ENCODE data around the gene SLC4A4. TPM values are rescaled to one million over a fixed set of nuclear protein-coding genes. Genes with fewer than 3 reads are reported as not detected.

Gene SLC4A4
- polyA plus RNA-seq, 1 donor (not counting 4 experiments of a cell fraction or from before 2014, with no cell fraction given) = 0.29 TPM

DNA sequence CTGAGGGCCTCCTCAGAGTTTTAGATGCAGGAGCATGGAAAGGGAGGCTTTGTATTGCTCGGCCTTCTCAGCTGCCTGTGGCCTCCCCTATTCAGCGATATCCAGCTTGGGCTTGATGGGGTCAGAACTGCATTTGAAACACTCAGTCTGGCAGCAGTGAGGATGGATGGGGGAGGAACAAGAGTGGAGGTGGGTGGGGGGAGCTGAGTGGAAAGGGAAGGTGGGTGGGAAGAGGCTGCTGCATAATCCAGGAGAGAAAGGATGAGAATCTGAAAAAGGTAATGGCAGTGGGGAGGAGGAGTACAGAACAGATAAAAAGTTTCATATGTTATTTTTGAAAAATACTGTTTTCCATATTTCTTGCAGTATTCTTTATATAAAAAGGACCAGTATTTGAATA is 202.7 kb downstream of the SLC4A4 start:
- dilution Hi-C loops (cut with MboI; ENCODE audit: extremely low pct_ligation_motif_present, low sequenced_read_pairs) = no loop called here
- H3K4me2 ChIP-seq (ENCODE audit: control insufficient read depth, extremely low read depth, insufficient read depth, low read depth, low read length) = no peak overlapping the region
- no peaks in the 10 kb centered on the region for H3K4me1 ChIP-seq (ENCODE audit: control insufficient read depth, extremely low read depth, insufficient read depth, low read length)
- H3K27ac ChIP-seq (ENCODE audit: control insufficient read depth, insufficient read depth, low read length) = no peak overlapping the region
- no peaks in the 10 kb centered on the region for H3K79me2 ChIP-seq (ENCODE audit: control insufficient read depth, insufficient read depth, low read length)
- no peaks in the 10 kb centered on the region for H4K20me1 ChIP-seq (ENCODE audit: control insufficient read depth, extremely low read depth, insufficient read depth, low read length)
- no peaks in the 10 kb centered on the region for H3K9me3 ChIP-seq (ENCODE audit: control insufficient read depth, low read depth, low read length)
- FAIRE-seq = no peak
- no peak for TF ChIP-seq EZH2 (IDR thresholded peaks at IDR 0.05; ENCODE audit: low read length)
- TF ChIP-seq, protein P1, sequence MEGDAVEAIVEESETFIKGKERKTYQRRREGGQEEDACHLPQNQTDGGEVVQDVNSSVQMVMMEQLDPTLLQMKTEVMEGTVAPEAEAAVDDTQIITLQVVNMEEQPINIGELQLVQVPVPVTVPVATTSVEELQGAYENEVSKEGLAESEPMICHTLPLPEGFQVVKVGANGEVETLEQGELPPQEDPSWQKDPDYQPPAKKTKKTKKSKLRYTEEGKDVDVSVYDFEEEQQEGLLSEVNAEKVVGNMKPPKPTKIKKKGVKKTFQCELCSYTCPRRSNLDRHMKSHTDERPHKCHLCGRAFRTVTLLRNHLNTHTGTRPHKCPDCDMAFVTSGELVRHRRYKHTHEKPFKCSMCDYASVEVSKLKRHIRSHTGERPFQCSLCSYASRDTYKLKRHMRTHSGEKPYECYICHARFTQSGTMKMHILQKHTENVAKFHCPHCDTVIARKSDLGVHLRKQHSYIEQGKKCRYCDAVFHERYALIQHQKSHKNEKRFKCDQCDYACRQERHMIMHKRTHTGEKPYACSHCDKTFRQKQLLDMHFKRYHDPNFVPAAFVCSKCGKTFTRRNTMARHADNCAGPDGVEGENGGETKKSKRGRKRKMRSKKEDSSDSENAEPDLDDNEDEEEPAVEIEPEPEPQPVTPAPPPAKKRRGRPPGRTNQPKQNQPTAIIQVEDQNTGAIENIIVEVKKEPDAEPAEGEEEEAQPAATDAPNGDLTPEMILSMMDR (optimal IDR thresholded peaks at IDR 0.05 in 1 of 3, IDR thresholded peaks at IDR 0.05 in 1 of 3, conservative IDR thresholded peaks at IDR 0.05 in 1 of 3; ENCODE audit: extremely low read depth in 1 of 3, insufficient read depth in 2 of 3, low read length in 3 of 3) = no peak
- H3K27me3 ChIP-seq (ENCODE audit: control insufficient read depth, extremely low read depth, insufficient read depth, low read length) = no peaks in the 10 kb centered on the region
- no peaks in the 10 kb centered on the region for H3K36me3 ChIP-seq (ENCODE audit: control insufficient read depth in 2 of 2, extremely low read depth in 1 of 2, insufficient read depth in 2 of 2, low read length in 2 of 2)
- no peak overlapping the region for H3K4me3 ChIP-seq (ENCODE audit: control insufficient read depth in 2 of 3, extremely low read depth in 1 of 3, insufficient read depth in 2 of 3, low read depth in 1 of 3, low read length in 3 of 3)
- H3K9ac ChIP-seq (ENCODE audit: control insufficient read depth, extremely low read depth, insufficient read depth, low read length) = no peak overlapping the region
- no peaks in the 10 kb centered on the region for H3K9me1 ChIP-seq (ENCODE audit: control insufficient read depth, extremely low read depth, insufficient read depth, low read length)
- no peak for DNase-seq (ENCODE audit: low read depth, low spot score)
- H2AFZ ChIP-seq (ENCODE audit: control insufficient read depth, low read length) = no peak overlapping the region

DNA sequence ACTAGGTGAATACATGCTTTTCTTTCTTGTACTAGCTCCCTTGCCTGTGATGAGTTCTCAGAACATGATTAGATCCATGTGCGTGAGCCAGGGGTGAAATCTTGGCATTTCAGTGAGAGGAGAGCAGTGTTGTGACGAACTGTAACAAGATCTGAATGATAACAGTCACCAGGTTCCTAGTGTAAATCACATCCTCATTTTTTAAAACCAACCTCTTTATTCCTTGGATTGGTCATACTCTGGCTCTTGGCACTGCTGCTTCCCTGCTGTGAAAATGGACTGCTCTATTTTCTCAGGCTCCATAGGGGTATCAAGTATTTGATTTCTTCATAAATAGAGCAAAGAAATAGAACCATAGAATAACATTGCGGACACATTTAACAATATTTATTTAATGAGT is 206.3 kb downstream of the SLC4A4 start:
- Histone ChIP-seq H3K4me3 (ENCODE audit: control insufficient read depth in 2 of 3, extremely low read depth in 1 of 3, insufficient read depth in 2 of 3, low read depth in 1 of 3, low read length in 3 of 3) (no peak overlapping the region), H3K4me2 (ENCODE audit: control insufficient read depth, extremely low read depth, insufficient read depth, low read depth, low read length) (no peak overlapping the region), H2AFZ (ENCODE audit: control insufficient read depth, low read length) (no peak overlapping the region), H3K27me3 (ENCODE audit: control insufficient read depth, extremely low read depth, insufficient read depth, low read length) (no peaks in the 10 kb centered on the region), H3K27ac (ENCODE audit: control insufficient read depth, insufficient read depth, low read length) (no peak overlapping the region), H3K9ac (ENCODE audit: control insufficient read depth, extremely low read depth, insufficient read depth, low read length) (no peak overlapping the region), H4K20me1 (ENCODE audit: control insufficient read depth, extremely low read depth, insufficient read depth, low read length) (no peaks in the 10 kb centered on the region), H3K36me3 (ENCODE audit: control insufficient read depth in 2 of 2, extremely low read depth in 1 of 2, insufficient read depth in 2 of 2, low read length in 2 of 2) (no peaks in the 10 kb centered on the region), H3K79me2 (ENCODE audit: control insufficient read depth, insufficient read depth, low read length) (no peaks in the 10 kb centered on the region), H3K9me1 (ENCODE audit: control insufficient read depth, extremely low read depth, insufficient read depth, low read length) (no peaks in the 10 kb centered on the region), H3K9me3 (ENCODE audit: control insufficient read depth, low read depth, low read length) (no peaks in the 10 kb centered on the region), H3K4me1 (ENCODE audit: control insufficient read depth, extremely low read depth, insufficient read depth, low read length) (no peaks in the 10 kb centered on the region)
- no peak for FAIRE-seq
- TF ChIP-seq, protein P1 (optimal IDR thresholded peaks at IDR 0.05 in 1 of 3, IDR thresholded peaks at IDR 0.05 in 1 of 3, conservative IDR thresholded peaks at IDR 0.05 in 1 of 3; ENCODE audit: extremely low read depth in 1 of 3, insufficient read depth in 2 of 3, low read length in 3 of 3) = no peak
- TF ChIP-seq EZH2 (IDR thresholded peaks at IDR 0.05; ENCODE audit: low read length) = no peak
- dilution Hi-C loops (cut with MboI; ENCODE audit: extremely low pct_ligation_motif_present, low sequenced_read_pairs) = no loop called here
- DNase-seq (ENCODE audit: low read depth, low spot score) = no peak
